H9 (cell line): Measurements from ENCODE around the gene NECAB2. TPM values are rescaled to one million over a fixed set of nuclear protein-coding genes. Genes with fewer than 3 reads are reported as not detected.

Experiments
- DNase-seq: peaks from one replicate; pipeline ENCODE4 v3.0.0-alpha.2; 2017
- H2AFZ ChIP-seq: one replicate; pipeline ENCODE4 v1.6.1; 2013; ENCODE audit warnings: mild to moderate bottlenecking, low read length, control low read depth, moderate library complexity
- H2AK5ac ChIP-seq: 2 replicates; pipeline ENCODE4 v1.6.1; 2013; ENCODE audit warnings: low read length, control low read depth, mixed read lengths; ENCODE audit not compliant: insufficient read length
- H2BK120ac ChIP-seq: one replicate; pipeline ENCODE4 v1.6.1; 2013; ENCODE audit warnings: low read depth, mild to moderate bottlenecking, low read length, control low read depth, inconsistent platforms; ENCODE audit not compliant: poor library complexity, severe bottlenecking
- H2BK12ac ChIP-seq: 2 replicates; pipeline ENCODE4 v1.6.1; 2013; ENCODE audit warnings: low read length, control low read depth, mixed read lengths, low read depth; ENCODE audit not compliant: insufficient read length
- H2BK15ac ChIP-seq: 2 replicates; pipeline ENCODE4 v1.6.1; 2013; ENCODE audit warnings: low read depth, low read length, control low read depth
- H2BK20ac ChIP-seq: one replicate; pipeline ENCODE4 v1.6.1; 2013; ENCODE audit warnings: low read depth, mild to moderate bottlenecking, low read length, control low read depth, inconsistent platforms; ENCODE audit not compliant: poor library complexity, severe bottlenecking
- H2BK5ac ChIP-seq: 2 replicates; pipeline ENCODE4 v1.6.1; 2013; ENCODE audit warnings: low read length, control low read depth, mixed read lengths; ENCODE audit not compliant: insufficient read length
- H3K14ac ChIP-seq: 2 replicates; pipeline ENCODE4 v1.6.1; 2013; ENCODE audit warnings: low read length, control low read depth; ENCODE audit not compliant: insufficient read depth
- H3K18ac ChIP-seq: 2 replicates; pipeline ENCODE4 v1.6.1; 2013; ENCODE audit warnings: low read depth, mild to moderate bottlenecking, mixed read lengths, low read length, control low read depth; ENCODE audit not compliant: insufficient read length
- H3K23ac ChIP-seq: 2 replicates; pipeline ENCODE4 v1.6.1; 2013; ENCODE audit warnings: low read length, control low read depth, mixed read lengths, low read depth; ENCODE audit not compliant: insufficient read length
- H3K23me2 ChIP-seq: 2 replicates; pipeline ENCODE4 v1.6.1; 2013; ENCODE audit warnings: low read depth, mild to moderate bottlenecking, mixed read lengths, low read length, control low read depth; ENCODE audit not compliant: insufficient read length, poor library complexity, severe bottlenecking
- H3K27ac ChIP-seq: 2 replicates; pipeline ENCODE4 v1.5.1; 2013; ENCODE audit warnings: low read length, control low read depth, mixed read lengths, low read depth; ENCODE audit not compliant: insufficient read length
- H3K27me3 ChIP-seq: 2 replicates; pipeline ENCODE4 v1.6.1; 2013; ENCODE audit warnings: low read length, control low read depth, inconsistent platforms; ENCODE audit not compliant: insufficient read depth
- H3K4ac ChIP-seq: 2 replicates; pipeline ENCODE4 v1.6.1; 2013; ENCODE audit warnings: low read depth, mild to moderate bottlenecking, control low read depth, inconsistent platforms, low read length, moderate library complexity
- H3K4me1 ChIP-seq: 2 replicates; pipeline ENCODE4 v1.6.1; 2013; ENCODE audit warnings: low read length, control low read depth, inconsistent platforms; ENCODE audit not compliant: insufficient read depth
- H3K4me2 ChIP-seq: 2 replicates; pipeline ENCODE4 v1.6.1; 2013; ENCODE audit warnings: low read length, control low read depth, mixed read lengths; ENCODE audit not compliant: insufficient read length, insufficient read depth
- H3K56ac ChIP-seq: 2 replicates; pipeline ENCODE4 v1.6.1; 2013; ENCODE audit warnings: low read depth, mild to moderate bottlenecking, mixed read lengths, low read length, control low read depth; ENCODE audit not compliant: insufficient read length
- H3K79me1 ChIP-seq: 2 replicates; pipeline ENCODE4 v1.6.1; 2013; ENCODE audit warnings: low read depth, mild to moderate bottlenecking, moderate library complexity, low read length, control low read depth, inconsistent platforms; ENCODE audit not compliant: insufficient read depth, poor library complexity, severe bottlenecking
- H3K79me2 ChIP-seq: 2 replicates; pipeline ENCODE4 v1.6.1; 2013; ENCODE audit warnings: low read length, control low read depth, inconsistent platforms; ENCODE audit not compliant: insufficient read depth
- H3K9ac ChIP-seq: 2 replicates; pipeline ENCODE4 v1.6.1; 2013; ENCODE audit warnings: low read length, control low read depth, mixed read lengths; ENCODE audit not compliant: insufficient read length; ENCODE audit errors: extremely low read depth
- H3K9me3 ChIP-seq: one replicate; pipeline ENCODE4 v1.6.1; 2013; ENCODE audit warnings: low read depth, low read length, inconsistent platforms; ENCODE audit not compliant: control insufficient read depth
- H3T11ph ChIP-seq: one replicate; pipeline ENCODE4 v1.6.1; 2013; ENCODE audit warnings: mild to moderate bottlenecking, low read length, control low read depth, inconsistent platforms
- H4K20me1 ChIP-seq: one replicate; pipeline ENCODE4 v1.6.1; 2013; ENCODE audit not compliant: control insufficient read depth, insufficient read length, insufficient read depth
- H4K5ac ChIP-seq: 2 replicates; pipeline ENCODE4 v1.6.1; 2013; ENCODE audit warnings: low read depth, mild to moderate bottlenecking, mixed read lengths, low read length, control low read depth; ENCODE audit not compliant: insufficient read length
- H4K8ac ChIP-seq: replicated peaks from 2 replicates; pipeline ENCODE4 v1.6.1; 2013; ENCODE audit warnings: low read length, control low read depth, mixed read lengths, low read depth; ENCODE audit not compliant: insufficient read length
- H4K91ac ChIP-seq: 2 replicates; pipeline ENCODE4 v1.6.1; 2013; ENCODE audit warnings: low read depth, mild to moderate bottlenecking, moderate library complexity, mixed read lengths, low read length, control low read depth; ENCODE audit not compliant: insufficient read length
- H3K27ac Mint-ChIP-seq, 3 experiments: 2 replicates in 2 of 3; 3 replicates in 1 of 3; pipeline ENCODE4 v1.8.0; 2020 to 2021; ENCODE audit warnings: mixed read lengths in 3 of 3, mild to moderate bottlenecking in 1 of 3, moderate library complexity in 1 of 3
- H3K27me3 Mint-ChIP-seq: 2 replicates; pipeline ENCODE4 v1.8.0; 2021; ENCODE audit warnings: low read depth, mild to moderate bottlenecking, moderate library complexity, mixed read lengths
- H3K36me3 Mint-ChIP-seq, 3 experiments: 2 replicates in 2 of 3; 3 replicates in 1 of 3; pipeline ENCODE4 v1.8.0; 2020 to 2021; ENCODE audit warnings: low read depth in 3 of 3, mixed read lengths in 3 of 3; ENCODE audit not compliant: insufficient read depth in 1 of 3
- H3K4me1 Mint-ChIP-seq, 2 experiments: 2 replicates each; pipeline ENCODE4 v1.8.0; 2020; ENCODE audit warnings: mixed read lengths in 2 of 2
- H3K4me3 Mint-ChIP-seq, 2 experiments: 2 replicates in 1 of 2; 3 replicates in 1 of 2; pipeline ENCODE4 v1.8.0; 2020 to 2021; ENCODE audit warnings: mild to moderate bottlenecking in 2 of 2, mixed read lengths in 2 of 2, moderate library complexity in 1 of 2
- H3K9me3 Mint-ChIP-seq, 2 experiments: 2 replicates in 1 of 2; 3 replicates in 1 of 2; pipeline ENCODE4 v1.8.0; 2020; ENCODE audit warnings: mild to moderate bottlenecking in 2 of 2, mixed read lengths in 2 of 2, moderate library complexity in 1 of 2
- WGBS: extraction: QIAGEN DNeasy Blood & Tissue Kit; methylation state at CpG from one replicate; pipeline ENCODE4 v1.1.7; 2013; ENCODE audit warnings: missing lambda C conversion rate, low lambda C conversion rate, mixed read lengths; ENCODE audit not compliant: insufficient read length; ENCODE audit errors: extremely low coverage; 5-methylcytosine and 5-hydroxymethylcytosine counted together
- total RNA-seq: library from RNA; stranded (reverse); gene quantifications from 2 replicates; pipeline ENCODE4 v1.2.1, GENCODE V29; 2021
- TF ChIP-seq, protein P1 (sequence below): fragments of 200-600 bp; sonication (generic); conservative IDR thresholded peaks from 3 replicates; pipeline ENCODE4 v1.8.0; 2021; ENCODE audit warnings: antibody characterized with exemption, mild to moderate bottlenecking

The NECAB2 gene
- total RNA-seq, 1 experiment from 2014 or later: 12.6 TPM

DNA sequence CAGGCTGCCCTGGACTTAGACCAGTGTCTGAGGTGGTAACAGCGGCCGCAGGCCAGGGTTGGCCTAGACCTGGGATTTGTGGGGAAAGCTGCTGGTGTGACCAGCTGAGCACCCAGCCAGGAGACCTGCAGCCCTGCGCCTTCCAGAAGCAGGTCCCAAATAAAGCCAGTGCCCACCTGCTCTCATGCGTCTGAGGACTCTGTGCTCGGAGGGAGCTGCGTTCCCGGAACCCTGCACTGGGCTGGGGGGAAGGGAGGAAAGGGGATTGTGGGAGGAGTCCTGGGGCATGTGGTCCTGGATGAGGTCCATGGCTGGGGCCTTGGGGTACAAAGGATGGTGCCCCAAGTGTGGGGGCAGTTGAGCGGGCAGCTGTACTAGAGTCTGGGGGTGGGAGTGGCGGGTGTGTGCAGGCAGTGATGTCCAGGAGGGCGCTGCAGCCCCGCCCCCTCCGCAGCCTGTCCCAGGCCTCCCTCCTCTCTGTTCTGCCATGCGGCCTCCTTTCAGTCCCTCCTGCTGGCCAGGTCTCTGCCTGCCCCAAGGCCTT is 1.8 kb upstream of the NECAB2 start:
- H2BK120ac ChIP-seq: no peak overlapping the region
- no peaks in the 10 kb centered on the region for H3K79me1 ChIP-seq
- H3T11ph ChIP-seq: no peak overlapping the region
- no peak overlapping the region for H3K23ac ChIP-seq
- H2AK5ac ChIP-seq: no peak overlapping the region
- H3K14ac ChIP-seq: no peak overlapping the region
- peaks cover 10 to 27% of the 10 kb centered on the region in 2 experiments for H3K4me1 Mint-ChIP-seq
- H3K4me3 Mint-ChIP-seq: peak overlapping the region in 1 of 2 experiments; percentile 12; a peak in 1 of 5 replicates
- H3K27ac ChIP-seq: no peak overlapping the region
- H3K79me2 ChIP-seq: no peaks in the 10 kb centered on the region
- H4K91ac ChIP-seq: no peak overlapping the region
- no peak overlapping the region for H4K5ac ChIP-seq
- H3K23me2 ChIP-seq: peaks cover 6% of the 10 kb centered on the region
- H3K9me3 ChIP-seq: no peaks in the 10 kb centered on the region
- no peak overlapping the region for H2BK20ac ChIP-seq
- H3K9me3 Mint-ChIP-seq: no peaks in the 10 kb centered on the region; a peak in 1 of 5 replicates
- TF ChIP-seq, protein P1, sequence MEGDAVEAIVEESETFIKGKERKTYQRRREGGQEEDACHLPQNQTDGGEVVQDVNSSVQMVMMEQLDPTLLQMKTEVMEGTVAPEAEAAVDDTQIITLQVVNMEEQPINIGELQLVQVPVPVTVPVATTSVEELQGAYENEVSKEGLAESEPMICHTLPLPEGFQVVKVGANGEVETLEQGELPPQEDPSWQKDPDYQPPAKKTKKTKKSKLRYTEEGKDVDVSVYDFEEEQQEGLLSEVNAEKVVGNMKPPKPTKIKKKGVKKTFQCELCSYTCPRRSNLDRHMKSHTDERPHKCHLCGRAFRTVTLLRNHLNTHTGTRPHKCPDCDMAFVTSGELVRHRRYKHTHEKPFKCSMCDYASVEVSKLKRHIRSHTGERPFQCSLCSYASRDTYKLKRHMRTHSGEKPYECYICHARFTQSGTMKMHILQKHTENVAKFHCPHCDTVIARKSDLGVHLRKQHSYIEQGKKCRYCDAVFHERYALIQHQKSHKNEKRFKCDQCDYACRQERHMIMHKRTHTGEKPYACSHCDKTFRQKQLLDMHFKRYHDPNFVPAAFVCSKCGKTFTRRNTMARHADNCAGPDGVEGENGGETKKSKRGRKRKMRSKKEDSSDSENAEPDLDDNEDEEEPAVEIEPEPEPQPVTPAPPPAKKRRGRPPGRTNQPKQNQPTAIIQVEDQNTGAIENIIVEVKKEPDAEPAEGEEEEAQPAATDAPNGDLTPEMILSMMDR: no peak
- peaks cover 2% of the 10 kb centered on the region; the same call in 1 of the 2 replicates for H3K27me3 ChIP-seq
- no peak overlapping the region for H2AFZ ChIP-seq
- WGBS: no CpG with 5 or more reads among the region's 13 CpGs
- H4K8ac ChIP-seq: no peak overlapping the region
- no peaks in the 10 kb centered on the region for H3K36me3 Mint-ChIP-seq
- H3K56ac ChIP-seq: no peak overlapping the region
- no peak overlapping the region; a peak in 1 of 7 replicates for H3K27ac Mint-ChIP-seq
- no peak overlapping the region for H2BK15ac ChIP-seq
- H4K20me1 ChIP-seq: peaks cover 3% of the 10 kb centered on the region
- DNase-seq: no peak
- H3K9ac ChIP-seq: no peak overlapping the region
- H2BK12ac ChIP-seq: no peak overlapping the region
- H3K18ac ChIP-seq: no peak overlapping the region
- H3K27me3 Mint-ChIP-seq: peaks cover 13% of the 10 kb centered on the region
- no peak overlapping the region for H3K4ac ChIP-seq
- H3K4me1 ChIP-seq: no peaks in the 10 kb centered on the region
- no peak overlapping the region for H2BK5ac ChIP-seq
- H3K4me2 ChIP-seq: no peak overlapping the region
